Neural cell (in vitro differentiated cells): ENCODE measurements around the gene OR5D16.

Experiments
- CTCF ChIP-seq: fragments of 450-650 bp; IDR thresholded peaks from 2 replicates; pipeline ENCODE4 v1.5.1; 2014; ENCODE audit warnings: antibody characterized with exemption, mild to moderate bottlenecking, moderate library complexity; ENCODE audit not compliant: poor library complexity, severe bottlenecking
- EP300 ChIP-seq: fragments of 450-650 bp; conservative IDR thresholded peaks from 2 replicates; pipeline ENCODE4 v1.6.1; 2014; ENCODE audit warnings: antibody characterized with exemption, mild to moderate bottlenecking, moderate library complexity; ENCODE audit not compliant: poor library complexity, severe bottlenecking
- EZH2 ChIP-seq: fragments of 200-600, 300-800 bp; shearing (Covaris generic), sonication (generic); IDR thresholded peaks from 2 replicates; pipeline ENCODE4 v1.6.1; 2014; ENCODE audit warnings: antibody characterized with exemption, low read length, borderline replicate concordance, mild to moderate bottlenecking; ENCODE audit not compliant: insufficient read depth, poor library complexity, severe bottlenecking
- MXI1 ChIP-seq: fragments of 450-650 bp; conservative IDR thresholded peaks from 2 replicates; pipeline ENCODE4 v1.6.1; 2014; ENCODE audit warnings: antibody characterized with exemption, mild to moderate bottlenecking; ENCODE audit not compliant: poor library complexity, severe bottlenecking
- POLR2AphosphoS5 ChIP-seq: IDR thresholded peaks from 2 replicates; pipeline ENCODE4 v1.6.1; 2012
- RAD21 ChIP-seq: fragments of 450-650 bp; conservative IDR thresholded peaks from 2 replicates; pipeline ENCODE4 v1.6.1; 2014; ENCODE audit warnings: antibody characterized with exemption, mild to moderate bottlenecking, moderate library complexity
- SMC3 ChIP-seq: fragments of 450-650 bp; conservative IDR thresholded peaks from 2 replicates; pipeline ENCODE4 v1.6.1; 2014; ENCODE audit warnings: antibody characterized with exemption, mild to moderate bottlenecking, moderate library complexity; ENCODE audit not compliant: poor library complexity
- TAF1 ChIP-seq: IDR thresholded peaks from 2 replicates; pipeline ENCODE4 v1.6.1; 2012; ENCODE audit warnings: low read depth
- TF ChIP-seq, protein P1 (sequence below): IDR thresholded peaks from 2 replicates; pipeline ENCODE4 v1.6.1; 2012; ENCODE audit warnings: borderline replicate concordance

GRCh38 chr11:55826919-55827318 lies 11.6 kb upstream of the OR5D16 start, which contains the start of gene OR5L2:
- TF ChIP-seq CTCF = no peak
- no peak for TF ChIP-seq SMC3
- no peak for TF ChIP-seq EZH2
- TF ChIP-seq POLR2AphosphoS5 = no peak
- TF ChIP-seq, protein P1, sequence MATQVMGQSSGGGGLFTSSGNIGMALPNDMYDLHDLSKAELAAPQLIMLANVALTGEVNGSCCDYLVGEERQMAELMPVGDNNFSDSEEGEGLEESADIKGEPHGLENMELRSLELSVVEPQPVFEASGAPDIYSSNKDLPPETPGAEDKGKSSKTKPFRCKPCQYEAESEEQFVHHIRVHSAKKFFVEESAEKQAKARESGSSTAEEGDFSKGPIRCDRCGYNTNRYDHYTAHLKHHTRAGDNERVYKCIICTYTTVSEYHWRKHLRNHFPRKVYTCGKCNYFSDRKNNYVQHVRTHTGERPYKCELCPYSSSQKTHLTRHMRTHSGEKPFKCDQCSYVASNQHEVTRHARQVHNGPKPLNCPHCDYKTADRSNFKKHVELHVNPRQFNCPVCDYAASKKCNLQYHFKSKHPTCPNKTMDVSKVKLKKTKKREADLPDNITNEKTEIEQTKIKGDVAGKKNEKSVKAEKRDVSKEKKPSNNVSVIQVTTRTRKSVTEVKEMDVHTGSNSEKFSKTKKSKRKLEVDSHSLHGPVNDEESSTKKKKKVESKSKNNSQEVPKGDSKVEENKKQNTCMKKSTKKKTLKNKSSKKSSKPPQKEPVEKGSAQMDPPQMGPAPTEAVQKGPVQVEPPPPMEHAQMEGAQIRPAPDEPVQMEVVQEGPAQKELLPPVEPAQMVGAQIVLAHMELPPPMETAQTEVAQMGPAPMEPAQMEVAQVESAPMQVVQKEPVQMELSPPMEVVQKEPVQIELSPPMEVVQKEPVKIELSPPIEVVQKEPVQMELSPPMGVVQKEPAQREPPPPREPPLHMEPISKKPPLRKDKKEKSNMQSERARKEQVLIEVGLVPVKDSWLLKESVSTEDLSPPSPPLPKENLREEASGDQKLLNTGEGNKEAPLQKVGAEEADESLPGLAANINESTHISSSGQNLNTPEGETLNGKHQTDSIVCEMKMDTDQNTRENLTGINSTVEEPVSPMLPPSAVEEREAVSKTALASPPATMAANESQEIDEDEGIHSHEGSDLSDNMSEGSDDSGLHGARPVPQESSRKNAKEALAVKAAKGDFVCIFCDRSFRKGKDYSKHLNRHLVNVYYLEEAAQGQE = no peak
- TF ChIP-seq EP300 = no peak
- TF ChIP-seq TAF1 = no peak
- no peak for TF ChIP-seq RAD21
- no peak for TF ChIP-seq MXI1
